ENCODE results near the gene MAGI2. TPM values are rescaled to one million over a fixed set of nuclear protein-coding genes. Genes with fewer than 3 reads are reported as not detected.

The MAGI2 gene
- total and polyA plus RNA-seq, 2 experiments from 2014 or later: 10.4 to 26.4 TPM

GRCh38 chr7:78327718-78328117, 1125.7 kb downstream of the MAGI2 start:
- ATAC-seq (no peak), DNase-seq (ENCODE audit: low spot score) (no peak)
- Histone ChIP-seq H3K4me1 (ENCODE audit: insufficient read depth) (no peaks in the 10 kb centered on the region), H2AFZ (no peak overlapping the region), H3K9me2 (ENCODE audit: insufficient read depth) (no peaks in the 10 kb centered on the region), H3K36me3 (ENCODE audit: insufficient read depth) (no peaks in the 10 kb centered on the region), H3K4me3 (no peak overlapping the region), H3F3A (replicated peaks; ENCODE audit: low read depth) (no peaks in the 10 kb centered on the region), H4K20me1 (replicated peaks; ENCODE audit: insufficient read depth) (no peaks in the 10 kb centered on the region), H3K27ac (ENCODE audit: low read depth) (no peak overlapping the region), H3K79me2 (replicated peaks; ENCODE audit: insufficient read depth) (no peaks in the 10 kb centered on the region), H3K4me2 (no peak overlapping the region), H3K27me3 (ENCODE audit: insufficient read depth) (no peaks in the 10 kb centered on the region)
- no peaks in the 10 kb centered on the region for H3K36me3 Mint-ChIP-seq (ENCODE audit: low read depth)
- no peak overlapping the region for H3K4me3 Mint-ChIP-seq
- TF ChIP-seq, protein P1, sequence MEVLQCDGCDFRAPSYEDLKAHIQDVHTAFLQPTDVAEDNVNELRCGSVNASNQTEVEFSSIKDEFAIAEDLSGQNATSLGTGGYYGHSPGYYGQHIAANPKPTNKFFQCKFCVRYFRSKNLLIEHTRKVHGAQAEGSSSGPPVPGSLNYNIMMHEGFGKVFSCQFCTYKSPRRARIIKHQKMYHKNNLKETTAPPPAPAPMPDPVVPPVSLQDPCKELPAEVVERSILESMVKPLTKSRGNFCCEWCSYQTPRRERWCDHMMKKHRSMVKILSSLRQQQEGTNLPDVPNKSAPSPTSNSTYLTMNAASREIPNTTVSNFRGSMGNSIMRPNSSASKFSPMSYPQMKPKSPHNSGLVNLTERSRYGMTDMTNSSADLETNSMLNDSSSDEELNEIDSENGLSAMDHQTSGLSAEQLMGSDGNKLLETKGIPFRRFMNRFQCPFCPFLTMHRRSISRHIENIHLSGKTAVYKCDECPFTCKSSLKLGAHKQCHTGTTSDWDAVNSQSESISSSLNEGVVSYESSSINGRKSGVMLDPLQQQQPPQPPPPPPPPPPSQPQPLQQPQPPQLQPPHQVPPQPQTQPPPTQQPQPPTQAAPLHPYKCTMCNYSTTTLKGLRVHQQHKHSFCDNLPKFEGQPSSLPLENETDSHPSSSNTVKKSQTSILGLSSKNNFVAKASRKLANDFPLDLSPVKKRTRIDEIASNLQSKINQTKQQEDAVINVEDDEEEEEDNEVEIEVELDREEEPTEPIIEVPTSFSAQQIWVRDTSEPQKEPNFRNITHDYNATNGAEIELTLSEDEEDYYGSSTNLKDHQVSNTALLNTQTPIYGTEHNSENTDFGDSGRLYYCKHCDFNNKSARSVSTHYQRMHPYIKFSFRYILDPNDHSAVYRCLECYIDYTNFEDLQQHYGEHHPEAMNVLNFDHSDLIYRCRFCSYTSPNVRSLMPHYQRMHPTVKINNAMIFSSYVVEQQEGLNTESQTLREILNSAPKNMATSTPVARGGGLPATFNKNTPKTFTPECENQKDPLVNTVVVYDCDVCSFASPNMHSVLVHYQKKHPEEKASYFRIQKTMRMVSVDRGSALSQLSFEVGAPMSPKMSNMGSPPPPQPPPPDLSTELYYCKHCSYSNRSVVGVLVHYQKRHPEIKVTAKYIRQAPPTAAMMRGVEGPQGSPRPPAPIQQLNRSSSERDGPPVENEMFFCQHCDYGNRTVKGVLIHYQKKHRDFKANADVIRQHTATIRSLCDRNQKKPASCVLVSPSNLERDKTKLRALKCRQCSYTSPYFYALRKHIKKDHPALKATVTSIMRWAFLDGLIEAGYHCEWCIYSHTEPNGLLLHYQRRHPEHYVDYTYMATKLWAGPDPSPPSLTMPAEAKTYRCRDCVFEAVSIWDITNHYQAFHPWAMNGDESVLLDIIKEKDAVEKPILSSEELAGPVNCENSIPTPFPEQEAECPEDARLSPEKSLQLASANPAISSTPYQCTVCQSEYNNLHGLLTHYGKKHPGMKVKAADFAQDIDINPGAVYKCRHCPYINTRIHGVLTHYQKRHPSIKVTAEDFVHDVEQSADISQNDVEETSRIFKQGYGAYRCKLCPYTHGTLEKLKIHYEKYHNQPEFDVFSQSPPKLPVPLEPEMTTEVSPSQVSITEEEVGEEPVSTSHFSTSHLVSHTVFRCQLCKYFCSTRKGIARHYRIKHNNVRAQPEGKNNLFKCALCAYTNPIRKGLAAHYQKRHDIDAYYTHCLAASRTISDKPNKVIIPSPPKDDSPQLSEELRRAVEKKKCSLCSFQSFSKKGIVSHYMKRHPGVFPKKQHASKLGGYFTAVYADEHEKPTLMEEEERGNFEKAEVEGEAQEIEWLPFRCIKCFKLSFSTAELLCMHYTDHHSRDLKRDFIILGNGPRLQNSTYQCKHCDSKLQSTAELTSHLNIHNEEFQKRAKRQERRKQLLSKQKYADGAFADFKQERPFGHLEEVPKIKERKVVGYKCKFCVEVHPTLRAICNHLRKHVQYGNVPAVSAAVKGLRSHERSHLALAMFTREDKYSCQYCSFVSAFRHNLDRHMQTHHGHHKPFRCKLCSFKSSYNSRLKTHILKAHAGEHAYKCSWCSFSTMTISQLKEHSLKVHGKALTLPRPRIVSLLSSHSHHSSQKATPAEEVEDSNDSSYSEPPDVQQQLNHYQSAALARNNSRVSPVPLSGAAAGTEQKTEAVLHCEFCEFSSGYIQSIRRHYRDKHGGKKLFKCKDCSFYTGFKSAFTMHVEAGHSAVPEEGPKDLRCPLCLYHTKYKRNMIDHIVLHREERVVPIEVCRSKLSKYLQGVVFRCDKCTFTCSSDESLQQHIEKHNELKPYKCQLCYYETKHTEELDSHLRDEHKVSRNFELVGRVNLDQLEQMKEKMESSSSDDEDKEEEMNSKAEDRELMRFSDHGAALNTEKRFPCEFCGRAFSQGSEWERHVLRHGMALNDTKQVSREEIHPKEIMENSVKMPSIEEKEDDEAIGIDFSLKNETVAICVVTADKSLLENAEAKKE (CRISPR knock-in tag; IDR thresholded peaks at IDR 0.05): no peak
- TF ChIP-seq CREB1 (CRISPR knock-in tag; IDR thresholded peaks at IDR 0.05; ENCODE audit: low read depth) (no peak), NANOG (IDR thresholded peaks at IDR 0.05; ENCODE audit: borderline replicate concordance) (no peak), STAT1 (IDR thresholded peaks at IDR 0.05; ENCODE audit: unreplicated experiment) (no peak), EZH2phosphoT487 (IDR thresholded peaks at IDR 0.05; ENCODE audit: unreplicated experiment) (no peak), REST (IDR thresholded peaks at IDR 0.05; ENCODE audit: unreplicated experiment) (no peak), ZNF114 (CRISPR knock-in tag; IDR thresholded peaks at IDR 0.05) (no peak), ZNF331 (CRISPR knock-in tag; IDR thresholded peaks at IDR 0.05; ENCODE audit: low read depth) (no peak)
- TF ChIP-seq, protein P2, sequence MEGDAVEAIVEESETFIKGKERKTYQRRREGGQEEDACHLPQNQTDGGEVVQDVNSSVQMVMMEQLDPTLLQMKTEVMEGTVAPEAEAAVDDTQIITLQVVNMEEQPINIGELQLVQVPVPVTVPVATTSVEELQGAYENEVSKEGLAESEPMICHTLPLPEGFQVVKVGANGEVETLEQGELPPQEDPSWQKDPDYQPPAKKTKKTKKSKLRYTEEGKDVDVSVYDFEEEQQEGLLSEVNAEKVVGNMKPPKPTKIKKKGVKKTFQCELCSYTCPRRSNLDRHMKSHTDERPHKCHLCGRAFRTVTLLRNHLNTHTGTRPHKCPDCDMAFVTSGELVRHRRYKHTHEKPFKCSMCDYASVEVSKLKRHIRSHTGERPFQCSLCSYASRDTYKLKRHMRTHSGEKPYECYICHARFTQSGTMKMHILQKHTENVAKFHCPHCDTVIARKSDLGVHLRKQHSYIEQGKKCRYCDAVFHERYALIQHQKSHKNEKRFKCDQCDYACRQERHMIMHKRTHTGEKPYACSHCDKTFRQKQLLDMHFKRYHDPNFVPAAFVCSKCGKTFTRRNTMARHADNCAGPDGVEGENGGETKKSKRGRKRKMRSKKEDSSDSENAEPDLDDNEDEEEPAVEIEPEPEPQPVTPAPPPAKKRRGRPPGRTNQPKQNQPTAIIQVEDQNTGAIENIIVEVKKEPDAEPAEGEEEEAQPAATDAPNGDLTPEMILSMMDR (conservative IDR thresholded peaks at IDR 0.05; ENCODE audit: low read depth in 2 of 2): no peak
- TF ChIP-seq, protein P3, sequence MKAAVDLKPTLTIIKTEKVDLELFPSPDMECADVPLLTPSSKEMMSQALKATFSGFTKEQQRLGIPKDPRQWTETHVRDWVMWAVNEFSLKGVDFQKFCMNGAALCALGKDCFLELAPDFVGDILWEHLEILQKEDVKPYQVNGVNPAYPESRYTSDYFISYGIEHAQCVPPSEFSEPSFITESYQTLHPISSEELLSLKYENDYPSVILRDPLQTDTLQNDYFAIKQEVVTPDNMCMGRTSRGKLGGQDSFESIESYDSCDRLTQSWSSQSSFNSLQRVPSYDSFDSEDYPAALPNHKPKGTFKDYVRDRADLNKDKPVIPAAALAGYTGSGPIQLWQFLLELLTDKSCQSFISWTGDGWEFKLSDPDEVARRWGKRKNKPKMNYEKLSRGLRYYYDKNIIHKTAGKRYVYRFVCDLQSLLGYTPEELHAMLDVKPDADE (IDR thresholded peaks at IDR 0.05): no peak
- H3K27ac Mint-ChIP-seq: no peak overlapping the region
- no peaks in the 10 kb centered on the region for H3K4me1 Mint-ChIP-seq
- no peaks in the 10 kb centered on the region for H3K9me3 Mint-ChIP-seq
- H3K27me3 Mint-ChIP-seq (ENCODE audit: insufficient read depth, low read depth, poor library complexity): no peaks in the 10 kb centered on the region
